Upper lobe of right lung (tissue), 1 donor: ENCODE measurements around the gene SYNE3. TPM values are rescaled to one million over a fixed set of nuclear protein-coding genes. Genes with fewer than 3 reads are reported as not detected.

Source experiments
- ATAC-seq: fragments of 200-7000 bp; cut with Tn5 transposase; one replicate; pipeline ENCODE4 v1.9.1; 2020; ENCODE audit warnings: mild to moderate bottlenecking, moderate library complexity
- DNase-seq: peaks from one replicate; pipeline ENCODE4 v3.0.0-alpha.2; 2020
- H3K27ac ChIP-seq: fragments of 200-600 bp; one replicate; pipeline ENCODE4 v1.8.0; 2022
- H3K27me3 ChIP-seq: fragments of 200-600 bp; one replicate; pipeline ENCODE4 v1.8.0; 2022; ENCODE audit warnings: mild to moderate bottlenecking
- H3K36me3 ChIP-seq: fragments of 200-600 bp; one replicate; pipeline ENCODE4 v1.8.0; 2022
- H3K4me1 ChIP-seq: fragments of 200-600 bp; one replicate; pipeline ENCODE4 v1.8.0; 2022
- H3K4me3 ChIP-seq: fragments of 200-600 bp; one replicate; pipeline ENCODE4 v1.8.0; 2022; ENCODE audit warnings: mild to moderate bottlenecking
- H3K9me3 ChIP-seq: fragments of 200-600 bp; one replicate; pipeline ENCODE4 v1.8.0; 2022
- intact Hi-C: fragments of 100-400 bp; cut with DNase I; formaldehyde crosslinking; loops from one replicate; pipeline ENCODE4 v1.11.0; 2022
- total RNA-seq: library from RNA; stranded (reverse); fragmentation: NEBNext Ultra II Directional; extraction: Animal tissue kit (Norgen Biotek cat#: 25700); gene quantifications from one replicate; pipeline ENCODE4 v1.2.1, GENCODE V29; 2021
- TF ChIP-seq, protein P1 (sequence below): fragments of 200-600 bp; IDR thresholded peaks from one replicate; pipeline ENCODE4 v1.8.0; 2022; ENCODE audit warnings: antibody characterized with exemption
- donor health status: DM: no; HTN: yes; CAD: no; lungs with severe emphysema.

Gene SYNE3
- total RNA-seq, 1 donor from 2014 or later = 19.3 TPM

DNA sequence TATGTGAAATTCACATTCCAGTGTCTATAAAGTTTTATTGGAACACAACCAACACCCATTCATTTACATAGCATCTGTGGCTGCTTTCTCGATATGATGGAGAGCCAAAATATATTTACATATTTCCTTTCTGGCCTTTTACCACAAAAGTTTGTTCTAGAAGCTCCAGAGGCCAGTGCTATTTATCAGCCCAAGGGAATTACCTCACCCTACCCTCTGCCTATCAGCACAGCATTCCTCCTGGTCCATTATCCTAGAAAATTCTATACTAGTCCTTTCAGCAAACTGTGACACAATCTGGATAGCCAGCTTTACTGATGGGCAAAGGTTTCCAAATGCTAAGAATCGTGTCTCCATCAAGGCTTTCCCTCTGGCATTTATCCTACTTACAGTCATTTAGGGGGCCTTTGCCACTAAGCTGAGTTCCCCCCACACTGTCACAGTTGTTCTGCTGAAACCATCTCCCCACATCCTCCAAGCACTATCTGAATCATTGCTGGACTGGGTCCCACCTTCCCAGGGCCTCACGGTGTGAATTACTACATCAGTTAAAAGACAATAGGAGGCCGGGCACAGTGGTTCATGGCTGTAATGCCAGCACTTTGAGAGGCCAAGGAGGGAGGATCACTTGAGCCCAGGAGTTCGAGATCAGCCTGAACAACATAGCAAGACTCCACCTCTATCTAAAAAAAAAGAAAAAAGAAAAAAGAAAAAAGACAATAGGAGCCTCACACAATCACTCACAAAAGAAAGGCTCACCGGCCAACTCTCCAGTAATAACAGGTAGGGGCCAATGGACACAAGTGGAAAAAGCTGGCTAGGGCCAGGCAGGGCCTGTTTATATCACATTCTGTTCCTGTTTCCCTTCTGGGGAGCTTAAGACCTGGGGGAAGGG is 12.1 kb downstream of the SYNE3 start:
- Histone ChIP-seq H3K4me1 (peaks cover 24% of the 10 kb centered on the region), H3K36me3 (peaks cover 4% of the 10 kb centered on the region), H3K9me3 (no peaks in the 10 kb centered on the region), H3K4me3 (no peak overlapping the region), H3K27ac (no peak overlapping the region), H3K27me3 (no peaks in the 10 kb centered on the region)
- intact Hi-C loops = no loop called here
- DNase-seq (no peak), ATAC-seq (no peak)
- TF ChIP-seq, protein P1, sequence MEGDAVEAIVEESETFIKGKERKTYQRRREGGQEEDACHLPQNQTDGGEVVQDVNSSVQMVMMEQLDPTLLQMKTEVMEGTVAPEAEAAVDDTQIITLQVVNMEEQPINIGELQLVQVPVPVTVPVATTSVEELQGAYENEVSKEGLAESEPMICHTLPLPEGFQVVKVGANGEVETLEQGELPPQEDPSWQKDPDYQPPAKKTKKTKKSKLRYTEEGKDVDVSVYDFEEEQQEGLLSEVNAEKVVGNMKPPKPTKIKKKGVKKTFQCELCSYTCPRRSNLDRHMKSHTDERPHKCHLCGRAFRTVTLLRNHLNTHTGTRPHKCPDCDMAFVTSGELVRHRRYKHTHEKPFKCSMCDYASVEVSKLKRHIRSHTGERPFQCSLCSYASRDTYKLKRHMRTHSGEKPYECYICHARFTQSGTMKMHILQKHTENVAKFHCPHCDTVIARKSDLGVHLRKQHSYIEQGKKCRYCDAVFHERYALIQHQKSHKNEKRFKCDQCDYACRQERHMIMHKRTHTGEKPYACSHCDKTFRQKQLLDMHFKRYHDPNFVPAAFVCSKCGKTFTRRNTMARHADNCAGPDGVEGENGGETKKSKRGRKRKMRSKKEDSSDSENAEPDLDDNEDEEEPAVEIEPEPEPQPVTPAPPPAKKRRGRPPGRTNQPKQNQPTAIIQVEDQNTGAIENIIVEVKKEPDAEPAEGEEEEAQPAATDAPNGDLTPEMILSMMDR = no peak

DNA sequence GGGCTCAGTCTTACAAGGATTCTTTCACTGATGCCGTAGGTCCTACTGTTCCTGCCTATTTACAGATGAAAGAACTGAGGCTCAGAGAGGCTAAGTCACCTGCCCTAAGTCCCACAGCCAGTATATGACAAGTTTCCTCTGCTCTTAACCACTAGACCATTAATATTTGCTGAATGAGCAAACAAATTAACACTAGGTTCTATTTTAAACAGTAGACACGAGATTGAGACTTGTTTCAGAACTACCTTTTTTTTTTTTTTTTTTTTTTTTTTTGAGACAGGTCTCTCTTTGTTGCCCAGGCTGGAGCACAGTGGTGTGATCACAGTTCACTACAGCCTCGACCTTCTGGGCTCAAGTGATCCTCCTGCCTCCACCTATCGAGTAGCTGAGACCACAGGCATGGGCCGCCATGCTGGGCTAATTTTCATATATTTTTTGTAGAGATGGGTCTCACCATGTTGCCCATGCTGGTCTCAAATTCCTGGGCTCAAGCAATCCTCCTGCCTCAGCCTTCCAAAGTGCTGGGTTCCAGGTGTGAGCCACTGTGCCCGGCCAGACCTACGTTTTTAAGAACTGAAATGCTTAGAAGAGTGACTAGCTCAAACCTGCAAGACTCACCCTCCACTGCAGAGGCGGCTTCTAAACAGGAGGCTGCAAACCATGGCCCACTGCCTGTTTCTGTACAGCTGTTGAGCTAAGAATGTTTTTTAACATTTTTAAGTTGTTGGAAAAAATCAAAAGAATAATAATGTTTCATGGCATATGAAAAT is 12.9 kb downstream of the SYNE3 start:
- intact Hi-C loops = no loop called here
- Histone ChIP-seq H3K36me3 (peaks cover 4% of the 10 kb centered on the region), H3K9me3 (no peaks in the 10 kb centered on the region), H3K27me3 (no peaks in the 10 kb centered on the region), H3K4me1 (peaks cover 24% of the 10 kb centered on the region), H3K27ac (no peak overlapping the region), H3K4me3 (no peak overlapping the region)
- ATAC-seq (no peak), DNase-seq (no peak)
- TF ChIP-seq, protein P1 = no peak

DNA sequence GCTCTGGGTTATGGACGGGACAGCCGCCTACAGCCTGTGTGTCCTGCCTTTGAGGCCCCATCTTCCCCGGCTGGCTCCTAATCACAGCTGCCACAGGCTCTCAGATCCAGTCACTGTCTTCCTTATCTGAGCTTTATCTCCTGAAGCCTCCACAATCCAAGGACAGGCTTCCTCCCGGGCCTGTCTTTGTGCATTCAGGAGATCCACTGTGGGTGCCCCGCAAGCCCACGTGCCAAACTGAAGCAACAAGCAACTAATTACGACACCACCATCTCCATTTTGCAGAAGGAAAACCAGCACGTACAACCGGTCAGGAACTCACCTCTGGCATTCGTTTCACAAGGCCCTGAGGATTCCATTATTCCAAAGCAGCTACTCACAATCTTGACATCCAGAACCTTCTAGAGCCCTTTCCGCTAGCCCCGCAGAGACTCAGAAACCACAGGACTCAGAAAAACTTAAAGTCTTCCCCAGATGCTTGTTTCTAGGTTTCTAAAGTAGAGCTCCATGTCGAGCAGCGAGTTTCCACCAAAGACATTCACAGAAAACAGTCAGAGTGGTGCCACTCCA is 14.0 kb downstream of the SYNE3 start:
- intact Hi-C loops = no loop called here
- Histone ChIP-seq H3K27ac (no peak overlapping the region), H3K4me3 (no peak overlapping the region), H3K36me3 (peaks cover 4% of the 10 kb centered on the region), H3K9me3 (no peaks in the 10 kb centered on the region), H3K27me3 (no peaks in the 10 kb centered on the region), H3K4me1 (peaks cover 15% of the 10 kb centered on the region)
- DNase-seq = no peak
- ATAC-seq = no peak
- TF ChIP-seq, protein P1 = no peak

DNA sequence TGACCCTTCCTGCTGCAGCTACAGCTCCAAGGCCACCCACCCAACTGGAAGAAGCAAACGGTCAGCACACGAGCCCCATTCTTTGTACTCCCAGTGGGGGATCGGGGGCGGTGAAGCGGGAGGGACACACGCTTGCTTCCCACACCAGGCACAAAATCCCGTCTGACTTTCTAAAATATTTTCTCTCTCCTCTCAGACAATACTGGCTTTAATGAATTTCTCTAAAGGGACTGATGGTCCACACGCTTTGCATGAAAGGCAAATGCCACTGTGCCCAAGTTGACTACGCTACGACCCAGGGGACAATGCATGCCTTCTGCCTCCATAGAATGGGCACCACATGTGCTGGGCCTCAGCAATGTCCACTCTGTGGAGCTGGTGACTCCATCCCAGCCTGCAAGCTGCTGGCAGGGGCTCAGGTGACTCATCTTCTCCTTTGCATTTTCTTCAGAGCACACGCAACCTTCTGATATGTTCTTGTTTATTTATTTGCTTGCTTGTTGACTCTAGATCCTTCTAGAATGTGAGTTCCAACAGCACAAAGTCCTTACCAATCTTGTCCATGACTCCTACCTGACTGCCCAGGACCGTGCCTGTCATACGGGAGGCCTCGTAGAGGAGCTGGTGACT is 15.6 kb downstream of the SYNE3 start:
- no peak overlapping the region for H3K4me3 ChIP-seq
- H3K36me3 ChIP-seq = no peaks in the 10 kb centered on the region
- H3K27me3 ChIP-seq = no peaks in the 10 kb centered on the region
- H3K4me1 ChIP-seq = peaks cover 21% of the 10 kb centered on the region
- ATAC-seq (no peak), DNase-seq (no peak)
- no peak overlapping the region for H3K27ac ChIP-seq
- TF ChIP-seq, protein P1 = no peak
- intact Hi-C loops = no loop called here
- H3K9me3 ChIP-seq = no peaks in the 10 kb centered on the region

DNA sequence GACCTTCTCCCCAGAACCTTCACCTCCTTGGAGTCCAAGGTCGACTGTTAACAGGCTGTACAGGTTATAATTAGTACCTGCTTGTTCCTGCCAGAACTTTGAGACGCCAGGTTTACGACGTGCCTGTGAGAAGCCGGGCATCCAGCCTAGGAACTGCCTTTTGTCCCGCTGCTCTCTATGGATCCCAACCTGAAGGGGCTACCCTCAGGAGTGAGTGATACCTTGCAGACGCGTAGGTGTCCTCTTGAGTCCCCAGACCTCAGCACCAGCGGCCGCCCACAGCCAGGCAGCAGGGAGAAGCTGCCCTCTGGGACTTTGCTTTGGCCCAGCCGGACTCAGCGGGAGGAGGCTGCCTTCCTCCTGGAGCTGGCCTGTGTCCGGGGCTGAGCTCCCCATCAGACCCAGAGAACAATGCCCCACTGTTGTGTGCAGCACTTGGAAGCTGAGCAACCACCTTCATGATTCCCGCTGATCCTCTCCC is 16.2 kb downstream of the SYNE3 start:
- intact Hi-C loops = no loop called here
- H3K36me3 ChIP-seq = no peaks in the 10 kb centered on the region
- H3K4me1 ChIP-seq = peaks cover 27% of the 10 kb centered on the region
- no peak overlapping the region for H3K4me3 ChIP-seq
- TF ChIP-seq, protein P1 = no peak
- DNase-seq (no peak), ATAC-seq (no peak)
- H3K27ac ChIP-seq = no peak overlapping the region
- no peaks in the 10 kb centered on the region for H3K9me3 ChIP-seq
- no peaks in the 10 kb centered on the region for H3K27me3 ChIP-seq
